GM19099 (cell line): ENCODE results near the gene CLSTN2.

ENCODE experiments used
- POLR2A ChIP-seq: IDR thresholded peaks from 3 replicates; pipeline ENCODE4 v1.6.1; 2011; ENCODE audit warnings: low read depth; ENCODE audit not compliant: insufficient read length; ENCODE audit errors: extremely low read depth

The CLSTN2 gene

DNA sequence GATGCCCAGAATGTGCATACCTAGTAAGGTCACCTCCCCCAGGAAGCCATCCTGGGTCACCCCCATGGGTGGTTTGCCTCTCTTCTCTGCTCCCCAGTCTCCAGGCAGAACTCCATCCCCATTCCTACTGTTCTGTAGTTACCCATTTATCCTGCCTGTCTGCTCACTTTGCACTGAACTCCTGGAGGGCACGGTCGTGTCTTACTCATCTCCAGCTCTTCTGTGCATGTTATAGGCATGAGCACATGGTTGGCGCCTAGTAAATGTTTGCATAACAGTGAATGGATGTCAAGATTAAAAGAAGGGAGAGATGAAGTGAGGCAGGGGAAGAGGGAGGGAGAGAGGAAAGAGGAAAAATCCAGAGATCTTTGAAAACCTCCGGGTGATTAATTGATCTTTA lies 534.5 kb downstream of the CLSTN2 start:
- no peak for TF ChIP-seq POLR2A

DNA sequence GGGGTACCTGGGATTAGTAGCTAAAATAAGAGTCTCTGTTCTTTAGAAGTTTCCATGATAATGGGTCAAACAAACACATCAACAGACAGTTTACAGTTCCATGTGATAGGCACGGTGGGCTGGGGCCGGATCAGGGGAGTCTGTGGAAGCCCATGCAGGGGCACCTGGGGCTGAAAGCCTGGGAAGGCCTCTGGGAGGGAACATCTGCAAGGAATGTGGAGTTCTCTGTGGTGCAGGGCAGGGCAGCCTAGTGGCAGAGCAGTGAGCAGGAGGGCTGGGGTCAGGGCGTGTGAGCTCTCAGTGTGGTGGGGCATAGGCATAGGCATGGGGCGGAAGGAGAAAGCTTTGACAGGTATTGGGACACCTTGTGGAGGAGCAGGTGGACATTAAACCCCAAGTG lies 535.2 kb downstream of the CLSTN2 start:
- no peak for TF ChIP-seq POLR2A

DNA sequence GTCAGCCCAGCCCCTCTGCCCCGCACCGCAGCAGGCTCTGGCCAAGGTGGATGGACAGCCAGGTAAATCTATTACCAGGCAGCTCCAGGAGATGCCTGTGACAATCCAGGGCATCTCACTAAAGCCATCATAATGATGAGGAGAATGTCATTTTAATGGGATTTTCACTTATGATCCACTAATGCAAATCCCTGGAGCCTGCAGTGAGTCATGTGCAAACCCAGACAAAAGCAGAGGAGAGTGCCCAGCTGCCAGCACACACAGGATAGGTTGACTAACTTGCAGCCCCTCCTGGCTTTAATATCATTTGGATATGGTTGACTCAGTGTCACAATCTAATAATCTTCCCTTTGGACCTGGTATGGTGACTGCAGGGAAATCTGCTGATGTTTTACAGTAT lies 536.0 kb downstream of the CLSTN2 start:
- no peak for TF ChIP-seq POLR2A

DNA sequence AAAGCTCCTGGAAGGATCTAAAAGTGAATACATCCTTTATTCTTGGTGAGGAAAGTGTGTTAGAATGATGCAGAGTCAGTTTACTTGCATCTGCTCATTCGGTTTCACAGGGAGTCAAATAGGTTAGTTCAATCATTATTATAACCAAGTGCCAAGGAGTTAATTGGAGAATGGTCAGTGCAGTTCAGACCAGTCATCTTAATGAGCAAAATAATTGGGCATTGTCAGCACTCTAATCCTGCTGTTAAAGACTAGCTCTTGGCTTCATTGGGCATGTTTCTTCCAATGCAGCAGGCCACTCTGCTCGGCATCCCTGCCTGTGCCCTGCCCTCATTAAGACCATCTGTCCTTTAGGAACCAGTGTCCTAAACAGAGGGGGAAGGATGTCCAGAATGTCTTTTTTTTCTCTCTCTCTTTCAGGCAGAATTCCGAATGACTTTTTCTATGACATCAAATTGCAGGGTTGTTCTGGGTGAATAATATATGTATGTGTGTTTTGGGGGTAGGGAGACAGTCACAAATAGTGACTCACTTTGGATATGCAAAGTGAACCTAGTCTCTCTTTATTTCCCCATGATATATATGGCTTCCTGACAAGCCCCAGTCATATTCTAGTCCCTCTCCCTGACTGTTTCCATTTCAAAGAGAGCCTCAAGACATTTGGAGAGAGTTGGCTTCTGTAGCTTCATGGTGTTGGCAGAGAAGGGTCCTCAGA lies 537.5 kb downstream of the CLSTN2 start:
- no peak for TF ChIP-seq POLR2A

DNA sequence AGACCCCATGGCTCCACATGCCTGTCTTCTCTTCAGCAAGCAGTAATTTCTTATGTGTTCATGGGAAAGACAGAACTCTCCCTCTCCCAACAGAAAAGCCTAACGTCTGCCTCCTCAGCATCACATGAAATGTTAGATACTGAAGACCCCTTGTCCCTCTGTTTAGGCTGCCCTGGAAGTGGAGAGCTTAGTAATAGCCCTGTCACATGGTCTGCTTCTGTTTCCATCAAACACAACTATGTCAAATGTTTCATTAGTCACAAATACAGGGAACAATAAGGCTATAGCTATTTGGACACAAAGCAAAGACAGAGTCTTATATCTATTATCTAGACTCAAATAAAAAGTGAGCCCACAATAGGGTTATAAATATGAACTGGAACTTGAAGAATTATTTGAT lies 552.6 kb downstream of the CLSTN2 start:
- no peak for TF ChIP-seq POLR2A

DNA sequence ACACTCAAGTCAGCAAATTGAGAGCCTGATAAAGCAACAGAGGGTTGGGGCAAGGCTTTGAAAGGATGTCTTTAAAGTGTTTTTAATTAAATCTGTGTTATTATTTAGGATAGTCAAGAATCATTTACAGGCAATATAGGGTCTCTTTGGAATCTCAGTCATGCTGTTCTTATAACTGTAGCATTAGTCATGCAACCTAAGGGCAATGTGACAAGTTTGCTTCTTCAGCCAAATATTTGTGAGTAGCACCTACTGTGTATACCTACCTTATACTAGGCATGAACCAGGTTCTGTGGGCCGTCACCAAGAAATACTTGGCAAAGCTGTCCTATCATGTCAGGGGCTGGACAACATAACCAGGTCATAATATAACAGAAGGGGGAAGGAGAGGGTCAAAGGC lies 558.3 kb downstream of the CLSTN2 start:
- no peak for TF ChIP-seq POLR2A

DNA sequence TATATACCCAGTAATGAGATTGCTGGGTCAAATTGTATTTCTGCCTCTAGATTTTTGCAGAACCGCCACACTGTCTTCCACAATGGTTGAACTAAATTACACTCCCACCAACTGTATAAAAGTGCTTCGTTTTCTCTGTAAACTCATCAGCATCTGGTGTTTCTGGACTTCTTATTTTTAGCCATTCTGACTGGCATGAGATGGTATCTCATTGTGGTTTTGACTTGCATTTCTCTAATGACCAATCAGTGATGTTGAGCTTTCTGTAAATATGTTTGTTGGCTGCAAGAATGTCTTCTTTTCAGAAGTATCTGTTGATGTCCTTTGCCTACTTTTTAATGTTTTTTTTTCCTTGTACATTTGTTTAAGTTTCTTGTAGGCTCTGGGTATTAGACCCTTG lies 560.0 kb downstream of the CLSTN2 start:
- no peak for TF ChIP-seq POLR2A

DNA sequence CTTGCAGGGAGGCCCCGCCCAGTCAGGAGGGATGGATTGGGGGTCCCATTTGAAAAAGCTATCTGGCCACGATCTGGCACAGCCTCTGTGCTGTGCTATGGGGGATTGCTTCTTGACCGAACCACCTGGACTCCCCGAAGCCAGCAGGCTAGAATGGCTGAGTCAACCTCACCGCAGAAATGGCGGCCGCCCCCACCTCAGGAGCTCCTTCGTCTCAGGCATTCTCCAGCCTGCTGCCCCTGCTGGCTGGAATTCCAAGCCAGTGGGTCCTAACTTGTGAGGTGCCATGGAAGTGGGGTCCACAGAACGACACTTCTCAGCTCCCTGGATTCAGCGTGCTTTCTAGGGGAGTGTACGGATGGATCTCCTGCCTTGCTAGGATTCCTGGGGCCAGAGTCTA lies 562.3 kb downstream of the CLSTN2 start:
- no peak for TF ChIP-seq POLR2A

DNA sequence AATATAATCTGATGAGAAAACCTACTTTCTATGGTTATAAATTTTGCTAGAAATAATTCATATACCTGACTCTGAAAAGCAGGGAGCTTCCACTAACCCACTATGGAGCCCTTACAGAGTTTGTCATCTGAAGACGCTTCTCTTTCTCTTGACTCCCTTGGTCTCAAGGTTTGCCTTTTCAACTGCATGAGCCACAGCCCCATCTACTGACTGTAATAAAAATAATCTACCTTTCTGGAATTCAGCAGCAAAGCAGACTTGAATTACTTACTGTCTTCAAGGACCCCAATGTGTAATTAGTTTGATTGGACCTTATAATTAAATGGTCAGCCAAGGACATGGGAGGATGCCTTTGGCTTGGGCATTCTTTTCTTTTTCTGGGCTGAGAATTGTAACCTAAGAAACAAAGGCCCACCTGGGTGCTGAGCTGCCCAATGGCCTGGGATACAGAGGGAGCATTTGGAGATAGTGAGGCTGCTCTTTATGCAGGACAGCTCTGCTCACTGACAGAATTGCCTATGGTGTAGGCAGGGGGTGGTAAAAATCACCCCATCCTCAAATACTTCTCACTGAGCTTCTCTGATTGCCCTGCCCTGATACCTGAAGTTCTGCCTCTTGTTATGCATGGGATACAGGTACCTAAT lies 564.3 kb downstream of the CLSTN2 start:
- no peak for TF ChIP-seq POLR2A

DNA sequence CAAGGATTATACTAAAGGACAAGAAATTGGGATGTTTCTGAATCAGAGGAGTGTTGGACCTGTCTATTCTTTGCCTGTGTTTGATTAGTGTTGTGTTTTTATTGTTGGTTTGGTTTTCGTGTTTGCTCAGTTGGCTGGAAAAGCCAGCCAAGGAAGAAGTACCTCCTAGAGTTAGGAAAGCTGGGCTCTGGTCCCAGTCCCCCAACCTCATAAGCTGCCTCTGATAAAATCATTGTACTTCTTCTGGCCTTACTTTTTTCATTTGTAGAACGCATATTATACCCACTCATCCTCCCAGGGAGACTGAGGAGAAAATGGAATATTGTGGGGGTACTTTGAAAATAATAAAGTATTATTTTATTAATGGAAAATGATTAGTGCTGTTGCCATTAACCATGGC lies 565.5 kb downstream of the CLSTN2 start:
- no peak for TF ChIP-seq POLR2A

DNA sequence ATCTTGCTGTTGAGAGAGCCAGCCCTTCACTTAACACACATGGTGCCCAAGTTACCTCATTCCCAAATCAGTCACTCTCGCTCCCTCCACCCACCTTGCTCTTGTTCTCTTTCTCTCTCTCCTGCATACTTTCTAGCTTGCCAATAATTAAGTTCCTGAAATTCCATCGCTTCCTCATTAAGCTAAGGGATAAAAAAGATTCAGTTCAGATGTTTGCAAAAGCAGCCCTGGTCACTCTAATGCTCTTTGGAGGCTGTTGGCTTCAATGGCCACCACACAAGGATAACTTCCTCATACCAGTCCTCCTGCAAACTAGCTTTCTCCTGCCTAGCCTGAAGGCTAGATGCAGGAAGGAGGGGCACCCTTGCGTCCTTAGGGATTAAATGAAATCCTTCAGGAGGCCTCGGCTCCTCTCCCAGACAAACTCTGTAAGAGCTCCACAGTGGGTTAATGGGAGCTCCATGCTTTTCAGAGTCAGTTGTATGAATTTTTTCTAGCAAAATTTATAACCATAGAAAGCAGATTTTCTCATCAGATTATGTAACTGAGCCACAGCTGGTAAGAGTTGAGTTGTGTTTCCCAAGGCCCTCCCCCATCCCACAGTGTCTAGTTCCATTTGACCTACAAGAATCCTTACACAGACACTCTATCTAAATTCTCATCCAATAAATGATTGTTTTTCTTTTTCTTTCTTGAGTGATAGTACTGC lies 566.2 kb downstream of the CLSTN2 start:
- TF ChIP-seq POLR2A = no peak

DNA sequence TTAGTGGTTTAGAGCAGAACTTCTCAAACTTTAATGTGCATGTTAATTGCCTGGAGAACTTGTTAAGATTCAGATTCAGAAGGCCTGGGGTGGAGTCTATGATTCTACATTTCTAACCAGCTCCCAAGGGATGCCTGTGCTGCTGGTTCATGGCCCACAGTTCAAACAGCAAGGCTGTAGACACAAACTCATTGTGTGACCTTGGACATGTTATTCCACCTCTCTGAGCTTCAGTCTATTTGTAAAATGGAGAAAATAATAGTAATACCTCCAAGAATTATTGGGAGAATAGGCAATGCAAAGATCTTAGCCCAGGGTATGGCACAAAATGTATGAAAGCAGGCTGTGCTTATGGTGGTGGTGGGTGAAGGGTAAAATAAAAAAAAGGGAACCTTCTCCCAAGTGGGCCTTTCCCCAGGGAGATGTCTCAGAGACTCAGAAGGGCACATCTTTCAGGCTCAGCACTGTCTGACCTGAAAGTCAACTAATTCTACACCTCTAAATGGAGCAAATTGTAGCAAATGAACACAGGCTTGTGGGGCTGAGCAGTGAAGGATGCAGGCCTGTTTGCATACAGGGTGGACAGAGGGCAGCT lies 566.9 kb downstream of the CLSTN2 start:
- no peak for TF ChIP-seq POLR2A

DNA sequence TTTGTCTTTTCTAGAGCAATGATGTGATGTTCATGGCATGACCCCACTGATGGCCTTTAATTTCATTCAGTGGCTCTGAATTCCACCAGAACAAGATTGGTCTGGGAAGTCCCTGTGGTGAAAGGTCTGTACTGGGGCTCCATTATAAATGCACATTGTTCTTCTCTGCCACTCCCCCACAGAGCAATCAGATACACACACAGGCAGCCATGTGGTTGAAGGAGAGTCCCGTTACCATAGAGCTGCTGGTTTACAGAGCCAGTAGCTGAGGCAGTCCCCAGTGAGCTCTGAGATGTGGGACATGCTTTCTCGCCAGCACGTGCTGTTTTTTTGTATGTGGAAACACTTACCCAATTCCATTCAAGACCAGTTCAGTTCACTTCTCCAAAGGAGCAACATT lies 570.2 kb downstream of the CLSTN2 start:
- TF ChIP-seq POLR2A = no peak

DNA sequence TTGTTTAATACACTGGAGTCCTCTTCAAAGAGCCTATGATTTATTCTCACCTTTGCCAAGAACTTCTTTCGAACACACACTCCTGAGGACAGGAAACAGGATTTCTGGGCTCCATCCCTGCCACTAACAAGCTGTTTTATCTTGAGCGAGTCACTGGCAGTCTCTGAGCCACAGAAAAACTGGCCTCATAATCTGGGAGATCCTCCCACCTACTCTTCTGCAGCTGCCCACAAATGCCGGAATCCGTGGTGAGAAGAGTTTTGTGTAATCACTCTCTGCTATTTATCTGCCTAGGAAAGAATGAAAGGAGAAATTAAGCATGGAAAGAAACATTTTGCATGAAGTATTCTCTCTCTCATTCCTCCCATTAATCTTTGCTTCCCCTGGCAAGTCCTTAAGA lies 570.9 kb downstream of the CLSTN2 start:
- no peak for TF ChIP-seq POLR2A

DNA sequence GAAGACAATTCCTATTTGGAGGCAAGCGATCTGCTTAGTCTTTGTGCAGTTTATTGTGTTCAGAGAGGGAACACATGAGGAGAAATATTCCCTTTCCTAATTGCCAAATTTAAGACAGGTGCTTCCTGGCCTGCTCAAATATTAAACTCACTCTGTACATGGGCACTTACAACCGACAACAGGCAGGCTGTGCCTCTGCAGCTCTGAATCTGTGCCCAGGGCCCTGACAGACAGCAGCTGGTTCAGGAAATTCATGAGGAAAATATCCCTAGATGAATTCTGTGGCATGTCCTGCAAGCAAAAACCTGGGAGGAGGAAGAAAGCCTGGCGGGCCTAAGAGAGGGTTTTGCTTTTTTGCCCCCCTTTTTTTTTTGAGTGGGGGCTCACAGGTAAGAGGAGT lies 573.6 kb downstream of the CLSTN2 start:
- no peak for TF ChIP-seq POLR2A

DNA sequence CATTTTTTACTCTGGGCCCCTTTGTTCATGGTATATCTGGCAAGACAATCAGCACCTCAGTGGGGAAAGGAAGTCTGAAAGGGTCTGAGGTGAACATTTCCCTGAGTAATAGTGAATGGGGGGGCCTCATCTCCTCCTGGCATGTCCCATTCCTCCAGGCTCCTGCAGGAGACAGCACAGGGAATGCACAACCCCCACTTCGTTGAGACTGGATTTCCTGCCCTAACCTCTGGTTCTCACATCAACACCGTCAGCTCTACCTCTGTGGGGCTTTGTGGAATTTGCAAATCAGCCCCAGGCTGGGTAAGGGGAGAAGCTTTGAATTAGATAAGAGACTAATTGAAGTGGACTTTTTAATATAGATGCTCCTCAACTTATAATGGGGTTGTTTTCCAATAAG lies 574.5 kb downstream of the CLSTN2 start:
- TF ChIP-seq POLR2A = no peak

DNA sequence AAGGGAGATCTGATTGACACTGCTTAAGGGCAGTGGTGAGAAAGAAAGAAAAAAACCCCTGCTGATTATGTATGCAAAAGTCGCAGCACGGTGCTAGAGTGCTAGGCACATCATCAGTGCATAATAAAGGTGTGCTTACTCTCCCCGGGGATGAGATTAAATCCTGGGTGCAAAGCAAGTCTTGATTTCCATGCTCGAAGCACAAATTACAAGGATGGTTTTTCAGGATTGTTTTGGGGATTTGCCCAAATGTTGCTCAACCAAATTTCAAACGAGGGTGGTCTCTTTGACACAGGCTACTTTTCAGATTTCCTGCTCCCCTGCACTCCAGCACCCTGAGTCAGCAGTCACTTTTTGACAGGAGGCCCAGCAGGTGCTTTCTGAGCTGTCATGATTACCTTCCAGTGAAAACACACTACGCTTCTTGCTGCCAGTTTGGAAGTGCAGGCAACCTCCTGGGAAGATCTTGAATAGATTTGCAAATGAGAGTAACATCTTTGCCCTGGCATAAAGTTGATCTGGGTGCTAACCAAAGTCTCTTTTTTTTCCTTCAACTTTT lies 575.4 kb downstream of the CLSTN2 start:
- TF ChIP-seq POLR2A = no peak
